ENCODE data around the gene ADAM22. TPM values are rescaled to one million over a fixed set of nuclear protein-coding genes. Genes with fewer than 3 reads are reported as not detected.
A peak's percentile ranks its signal among the peaks of the same experiment; 100 is the strongest.

ADAM22 gene
- total RNA-seq, 1 experiment from 2014 or later = 3.0 TPM

- no peak for DNase-seq (ENCODE audit: low read depth)
Observed at GRCh38 chr7:88217675-88218428, 283.8 kb downstream of the ADAM22 start.

DNA sequence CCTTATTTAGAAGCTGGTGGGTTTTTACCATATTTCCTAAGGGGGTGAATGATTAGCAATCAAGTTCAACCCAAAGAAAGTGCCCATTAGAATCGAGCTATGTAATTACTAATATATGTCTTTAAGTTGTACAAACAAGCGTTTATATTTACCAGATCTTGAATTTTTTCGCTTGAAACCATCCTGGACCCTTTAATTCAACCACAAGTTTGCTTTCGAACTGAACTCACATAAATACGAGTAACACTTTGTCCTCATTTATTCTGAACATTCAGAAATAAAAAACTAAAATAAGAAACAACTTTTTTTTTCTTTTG, 284.3 kb downstream of the ADAM22 start:
- no peak for DNase-seq (ENCODE audit: low read depth)

DNA sequence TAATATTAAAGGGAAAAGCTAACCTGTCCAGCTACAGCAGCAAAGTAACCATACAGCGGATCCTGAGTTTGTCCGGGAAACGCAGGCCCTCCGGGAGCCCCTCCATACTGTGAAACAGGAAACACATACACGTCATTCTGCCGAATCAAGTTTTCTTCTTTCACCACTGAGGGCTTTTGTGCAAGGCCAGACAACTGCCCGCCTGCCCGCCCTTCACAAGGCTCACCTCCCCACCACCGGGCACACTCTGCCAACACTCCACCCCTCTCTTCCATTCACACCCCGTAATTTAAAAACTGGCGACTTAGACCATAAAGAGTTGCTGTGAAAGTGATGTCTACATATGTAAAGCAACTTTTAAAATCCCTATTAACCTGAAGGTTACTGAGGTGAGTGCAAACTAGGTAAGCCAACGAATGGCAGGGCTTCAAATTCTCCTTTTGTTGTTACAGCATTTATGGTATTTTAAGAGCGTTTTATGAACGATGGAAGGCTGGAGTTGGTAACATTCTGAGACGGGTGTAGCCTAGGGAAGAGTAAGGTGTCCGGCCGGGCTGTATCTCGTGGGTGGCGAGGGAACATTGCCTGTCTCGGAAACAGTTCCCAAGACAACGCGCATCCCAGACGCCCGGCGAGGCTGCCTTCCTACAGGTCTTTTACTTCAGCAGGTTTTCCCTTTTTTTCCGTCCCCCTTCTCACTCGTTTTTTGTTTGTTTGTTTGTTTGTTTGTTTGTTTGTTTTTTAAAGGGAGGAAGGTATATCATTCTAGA, 285.0 kb downstream of the ADAM22 start:
- DNase-seq (ENCODE audit: low read depth) = peak; percentile 57

DNA sequence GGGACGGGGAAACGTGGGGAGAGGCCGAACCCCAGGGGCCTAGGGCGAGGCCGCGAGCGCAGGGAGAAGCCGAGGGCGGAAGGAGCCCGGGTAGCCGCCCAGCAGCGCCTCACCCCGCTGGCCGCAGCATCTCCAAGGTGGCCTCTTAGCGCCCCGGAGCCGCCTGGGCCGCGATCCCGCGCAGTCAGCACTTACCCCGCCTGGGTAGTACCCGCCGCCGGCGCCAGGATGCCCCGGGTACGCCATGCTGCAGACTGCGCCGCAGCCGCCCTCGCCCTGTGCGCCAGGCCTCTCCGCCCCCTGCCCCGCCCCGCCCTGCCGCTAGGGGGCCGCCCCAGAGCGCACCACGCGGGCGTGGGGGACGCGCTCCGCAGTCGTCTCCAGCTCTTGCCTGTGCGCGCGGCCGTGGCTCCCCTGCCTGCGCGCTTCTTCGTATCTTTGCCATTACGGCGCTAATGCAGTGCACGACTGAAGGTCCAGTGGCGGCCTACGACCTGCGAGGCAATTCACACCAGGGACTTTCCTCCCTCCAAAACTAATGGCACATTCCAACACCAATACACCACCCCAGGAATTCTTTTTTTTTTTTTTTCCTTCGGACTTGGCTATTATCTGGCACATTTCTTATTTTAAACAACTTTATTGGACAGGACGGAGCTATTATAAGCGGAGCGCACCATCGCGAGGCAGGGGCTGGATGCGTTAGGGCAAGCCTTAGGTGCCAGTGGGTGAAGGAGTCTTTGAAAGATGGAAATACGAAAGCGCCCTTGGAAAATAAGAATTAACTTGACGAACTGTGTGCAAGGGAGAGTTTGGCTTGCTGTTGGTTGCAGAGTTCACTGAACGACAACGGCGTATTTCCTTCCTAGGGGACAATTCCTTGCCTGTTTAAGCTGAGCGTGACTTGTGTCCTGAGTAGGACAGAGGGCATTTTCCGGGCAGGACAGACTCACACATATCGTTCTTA, 286.0 kb downstream of the ADAM22 start, which contains the start of gene SRI:
TSS of gene SRI (minus strand) at position 258 of the 967 bp plus-strand sequence. CDS start at position 246, 12 bp downstream.
- DNase-seq (ENCODE audit: low read depth) = peak; percentile 90

DNA sequence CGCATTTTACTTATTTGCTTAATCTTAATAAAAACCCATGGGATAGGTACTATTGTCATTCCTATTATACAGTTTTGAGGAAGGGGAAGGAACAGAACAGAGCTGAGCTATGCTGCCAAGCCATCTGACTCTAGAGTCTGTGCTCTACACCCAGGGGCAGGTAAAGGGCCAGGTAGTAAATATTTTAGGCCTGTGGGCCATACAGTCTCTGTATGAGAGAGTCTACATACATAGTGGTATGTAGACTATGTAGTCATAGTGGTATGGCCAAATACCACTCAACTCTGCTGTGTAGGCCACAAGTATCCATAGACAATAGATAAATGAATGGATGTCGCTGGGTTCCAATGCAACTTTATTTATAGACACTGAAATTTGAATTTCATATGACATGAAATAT, 289.2 kb downstream of the ADAM22 start:
- no peak for DNase-seq (ENCODE audit: low read depth)

- peak; percentile 15 for DNase-seq (ENCODE audit: low read depth)
Observed at GRCh38 chr7:88224601-88225275, 290.7 kb downstream of the ADAM22 start.

DNA sequence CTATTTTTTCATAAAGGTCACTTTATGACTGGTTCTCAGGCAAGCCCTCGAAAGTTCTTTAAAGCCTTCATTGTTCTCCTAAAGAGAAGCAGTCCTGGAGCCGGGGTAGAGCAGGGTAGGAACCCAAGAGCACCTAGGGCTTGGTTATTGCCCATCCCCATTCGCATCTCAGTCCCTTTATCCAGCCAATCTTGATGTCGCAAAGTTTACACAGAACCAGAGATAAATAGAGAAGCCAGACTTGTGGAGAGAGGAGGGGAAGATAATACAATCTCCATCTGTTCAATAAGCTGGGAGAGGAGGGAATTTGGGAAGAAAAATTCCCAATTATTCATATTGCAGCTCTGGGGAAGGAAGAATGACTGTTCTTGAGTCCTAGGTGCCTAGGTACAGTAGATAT, 292.1 kb downstream of the ADAM22 start:
- no peak for DNase-seq (ENCODE audit: low read depth)

- DNase-seq (ENCODE audit: low read depth) = peak; percentile 49
Observed at GRCh38 chr7:88226886-88227516, 292.9 kb downstream of the ADAM22 start.

DNA sequence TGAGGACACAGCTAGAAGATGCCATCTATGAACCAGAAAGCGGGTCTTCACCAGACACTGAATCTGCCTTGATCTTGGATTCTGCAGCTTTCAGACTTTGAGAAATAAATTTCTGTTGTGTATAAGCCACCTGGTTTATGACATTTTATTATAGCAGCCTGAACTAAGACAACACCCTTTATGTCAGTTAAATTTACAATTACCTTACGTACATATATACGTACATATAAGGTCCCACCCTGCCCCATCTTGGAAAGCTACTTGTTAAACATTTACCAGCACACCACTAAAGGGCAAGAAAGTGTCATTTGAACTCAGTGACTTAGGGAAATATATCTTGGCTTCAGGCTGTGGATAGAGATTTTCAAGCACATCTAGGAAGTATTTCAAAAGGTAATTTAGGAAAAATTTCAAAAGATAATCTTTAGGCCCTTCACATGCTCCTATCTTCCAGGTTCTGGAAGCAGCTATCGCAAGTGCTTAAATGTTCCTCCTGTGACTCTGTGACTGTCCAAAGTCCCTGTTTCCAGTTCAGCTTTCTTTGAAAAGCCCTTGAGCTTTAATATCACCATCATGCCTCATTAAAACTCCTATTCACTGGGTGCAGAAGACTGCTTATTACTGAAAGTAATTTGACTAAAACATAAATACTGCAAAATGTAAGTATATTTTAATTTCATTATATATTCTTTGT, 295.4 kb downstream of the ADAM22 start:
- no peak for DNase-seq (ENCODE audit: low read depth)

- DNase-seq (ENCODE audit: low read depth) = no peak
Observed at GRCh38 chr7:88230646-88231045, 296.6 kb downstream of the ADAM22 start.

DNA sequence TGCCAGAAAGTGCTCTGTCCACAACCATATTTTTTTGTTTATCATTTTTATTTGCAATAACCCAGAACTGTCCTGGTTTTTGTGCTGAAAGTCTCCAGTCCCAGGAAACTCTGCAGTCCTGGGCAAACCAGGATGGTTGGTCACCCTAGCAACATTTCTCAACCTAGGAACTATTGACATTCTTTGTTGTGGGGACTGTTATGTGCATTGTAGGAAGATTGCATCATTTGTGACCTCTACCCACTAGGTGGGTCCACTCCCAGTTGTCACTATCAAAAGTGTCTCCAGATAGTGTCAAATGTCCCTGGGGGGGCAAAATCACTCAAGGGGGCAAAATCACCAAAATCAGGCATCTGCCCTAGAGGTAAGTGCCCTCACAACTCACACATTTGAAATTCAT, 299.8 kb downstream of the ADAM22 start:
- DNase-seq (ENCODE audit: low read depth) = no peak

GRCh38 chr7:88239852-88240251, 305.8 kb downstream of the ADAM22 start:
- DNase-seq (ENCODE audit: low read depth) = no peak

GRCh38 chr7:88243345-88243909, 309.4 kb downstream of the ADAM22 start:
- DNase-seq (ENCODE audit: low read depth) = no peak

DNA sequence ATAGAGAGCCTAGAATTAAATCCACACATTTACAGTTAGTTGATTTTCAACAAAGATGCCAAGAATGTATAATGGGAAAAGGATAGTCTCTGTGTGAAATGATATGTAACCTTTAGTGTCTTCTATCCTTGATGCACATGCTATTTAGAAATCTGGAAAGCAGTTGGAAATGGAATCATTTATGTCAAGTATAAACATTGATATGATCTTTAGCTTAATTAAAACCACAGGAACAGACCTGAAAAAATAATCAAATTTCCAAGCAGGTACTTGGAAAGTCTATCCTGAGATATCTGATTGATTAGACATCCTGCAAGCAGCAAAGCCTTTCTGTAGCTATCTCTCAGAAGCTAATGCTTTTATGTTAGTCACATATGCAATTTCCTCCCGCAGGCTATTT, 310.2 kb downstream of the ADAM22 start:
- DNase-seq (ENCODE audit: low read depth) = no peak

Other genes with a start within 250 kb of the ADAM22 start
- gene SLC25A40, start 57.9 kb upstream of the ADAM22 start, total RNA-seq (2014; rRNA removed; shearing (Covaris generic)) = 17.0 and 19.6 TPM in 2 replicates
- 51.5 and 87.8 TPM in 2 replicates for gene DBF4, start 57.8 kb upstream of the ADAM22 start, total RNA-seq (2014; rRNA removed; shearing (Covaris generic))

Measured in Daoy (cell line).